ENCODE results near the gene LAIR2. TPM values are rescaled to one million over a fixed set of nuclear protein-coding genes. Genes with fewer than 3 reads are reported as not detected.
"Not testable (repeated sequence)": the region's sequence is repeated elsewhere in the genome, so short reads cannot be mapped to it uniquely, and the experiment has no call there.

Gene LAIR2
- total and polyA plus RNA-seq, 9 donors = 0.29 to 0.41 TPM; not detected in 7

GRCh38 chr19:54493056-54493455, 9.6 kb upstream of the LAIR2 start:
- H3K4me1 ChIP-seq (ENCODE audit: control insufficient read depth, insufficient read depth, low read length); H3K27me3 ChIP-seq (ENCODE audit: control insufficient read depth, insufficient read depth, low read length); H3K9me3 ChIP-seq (replicated peaks; ENCODE audit: control insufficient read depth, low read depth, low read length); H3K36me3 ChIP-seq (ENCODE audit: control insufficient read depth, insufficient read depth, low read length); H3K4me3 ChIP-seq (ENCODE audit: low read length); H3K27ac ChIP-seq (ENCODE audit: low read length); DNase-seq: not testable (repeated sequence)
- 86% methylated on average over 2 of the region's 5 CpGs for WGBS (ENCODE audit: insufficient coverage)

GRCh38 chr19:54493967-54494585, 8.6 kb upstream of the LAIR2 start:
- Histone ChIP-seq H3K27me3 (ENCODE audit: control insufficient read depth, insufficient read depth, low read length) (peaks cover 2% of the 10 kb centered on the region), H3K36me3 (ENCODE audit: control insufficient read depth, insufficient read depth, low read length) (no peaks in the 10 kb centered on the region), H3K27ac (ENCODE audit: low read length) (no peak overlapping the region), H3K4me3 (ENCODE audit: low read length) (no peak overlapping the region), H3K9me3 (replicated peaks; ENCODE audit: control insufficient read depth, low read depth, low read length) (no peaks in the 10 kb centered on the region), H3K4me1 (ENCODE audit: control insufficient read depth, insufficient read depth, low read length) (no peaks in the 10 kb centered on the region)
- DNase-seq = no peak
- WGBS (ENCODE audit: insufficient coverage) = 65% methylated on average over 3 of the region's 10 CpGs

- 74% methylated on average over 3 of the region's 5 CpGs for WGBS (ENCODE audit: insufficient coverage)
- H3K27ac ChIP-seq (ENCODE audit: low read length); H3K4me1 ChIP-seq (ENCODE audit: control insufficient read depth, insufficient read depth, low read length); H3K36me3 ChIP-seq (ENCODE audit: control insufficient read depth, insufficient read depth, low read length); H3K4me3 ChIP-seq (ENCODE audit: low read length); DNase-seq; H3K9me3 ChIP-seq (replicated peaks; ENCODE audit: control insufficient read depth, low read depth, low read length); H3K27me3 ChIP-seq (ENCODE audit: control insufficient read depth, insufficient read depth, low read length): not testable (repeated sequence)
Measured at GRCh38 chr19:54495284-54495683, 7.3 kb upstream of the LAIR2 start.

- not testable (repeated sequence) for H3K4me3 ChIP-seq (ENCODE audit: low read length); H3K9me3 ChIP-seq (replicated peaks; ENCODE audit: control insufficient read depth, low read depth, low read length); H3K27ac ChIP-seq (ENCODE audit: low read length); H3K36me3 ChIP-seq (ENCODE audit: control insufficient read depth, insufficient read depth, low read length); H3K27me3 ChIP-seq (ENCODE audit: control insufficient read depth, insufficient read depth, low read length); H3K4me1 ChIP-seq (ENCODE audit: control insufficient read depth, insufficient read depth, low read length); DNase-seq
- 92% methylated on average over 3 of the region's 15 CpGs for WGBS (ENCODE audit: insufficient coverage)
Measured at GRCh38 chr19:54497747-54498450, 4.7 kb upstream of the LAIR2 start.

- not testable (repeated sequence) for DNase-seq; H3K36me3 ChIP-seq (ENCODE audit: control insufficient read depth, insufficient read depth, low read length); H3K27ac ChIP-seq (ENCODE audit: low read length); H3K4me3 ChIP-seq (ENCODE audit: low read length); H3K4me1 ChIP-seq (ENCODE audit: control insufficient read depth, insufficient read depth, low read length); H3K9me3 ChIP-seq (replicated peaks; ENCODE audit: control insufficient read depth, low read depth, low read length); H3K27me3 ChIP-seq (ENCODE audit: control insufficient read depth, insufficient read depth, low read length)
- WGBS (ENCODE audit: insufficient coverage) = 78% methylated on average over 5 of the region's 9 CpGs
Measured at GRCh38 chr19:54498451-54498772, 4.2 kb upstream of the LAIR2 start.

GRCh38 chr19:54505542-54505941, 2.9 kb downstream of the LAIR2 start:
- H3K4me3 ChIP-seq (ENCODE audit: low read length); H3K27me3 ChIP-seq (ENCODE audit: control insufficient read depth, insufficient read depth, low read length); H3K36me3 ChIP-seq (ENCODE audit: control insufficient read depth, insufficient read depth, low read length); DNase-seq; H3K27ac ChIP-seq (ENCODE audit: low read length); H3K4me1 ChIP-seq (ENCODE audit: control insufficient read depth, insufficient read depth, low read length); H3K9me3 ChIP-seq (replicated peaks; ENCODE audit: control insufficient read depth, low read depth, low read length): not testable (repeated sequence)
- WGBS (ENCODE audit: insufficient coverage) = 69% methylated on average over 1 of the region's 4 CpGs

- Histone ChIP-seq H3K27me3 (ENCODE audit: control insufficient read depth, insufficient read depth, low read length) (no peaks in the 10 kb centered on the region), H3K4me3 (ENCODE audit: low read length) (no peak overlapping the region), H3K9me3 (replicated peaks; ENCODE audit: control insufficient read depth, low read depth, low read length) (no peaks in the 10 kb centered on the region), H3K4me1 (ENCODE audit: control insufficient read depth, insufficient read depth, low read length) (no peaks in the 10 kb centered on the region), H3K36me3 (ENCODE audit: control insufficient read depth, insufficient read depth, low read length) (no peaks in the 10 kb centered on the region), H3K27ac (ENCODE audit: low read length) (no peak overlapping the region)
- 76% methylated on average over 4 of the region's 10 CpGs for WGBS (ENCODE audit: insufficient coverage)
- no peak for DNase-seq
Measured at GRCh38 chr19:54506079-54506478, 3.4 kb downstream of the LAIR2 start.

GRCh38 chr19:54507038-54507717, 4.5 kb downstream of the LAIR2 start:
- 78% methylated on average over 5 of the region's 15 CpGs for WGBS (ENCODE audit: insufficient coverage)
- H3K36me3 ChIP-seq (ENCODE audit: control insufficient read depth, insufficient read depth, low read length); H3K27me3 ChIP-seq (ENCODE audit: control insufficient read depth, insufficient read depth, low read length); H3K27ac ChIP-seq (ENCODE audit: low read length); H3K9me3 ChIP-seq (replicated peaks; ENCODE audit: control insufficient read depth, low read depth, low read length); H3K4me3 ChIP-seq (ENCODE audit: low read length); H3K4me1 ChIP-seq (ENCODE audit: control insufficient read depth, insufficient read depth, low read length); DNase-seq: not testable (repeated sequence)

- H3K9me3 ChIP-seq (replicated peaks; ENCODE audit: control insufficient read depth, low read depth, low read length) = no peaks in the 10 kb centered on the region
- no peak for DNase-seq
- no peak overlapping the region for H3K4me3 ChIP-seq (ENCODE audit: low read length)
- 46% methylated on average over 12 of the region's 12 CpGs for whole genome bisulfite sequencing (ENCODE audit: insufficient coverage)
- no peak overlapping the region for H3K27ac ChIP-seq (ENCODE audit: low read length)
- no peaks in the 10 kb centered on the region for H3K4me1 ChIP-seq (ENCODE audit: control insufficient read depth, insufficient read depth, low read length)
- no peaks in the 10 kb centered on the region for H3K27me3 ChIP-seq (ENCODE audit: control insufficient read depth, insufficient read depth, low read length)
- no peaks in the 10 kb centered on the region for H3K36me3 ChIP-seq (ENCODE audit: control insufficient read depth, insufficient read depth, low read length)
Measured at GRCh38 chr19:54507824-54508223, 5.2 kb downstream of the LAIR2 start.

GRCh38 chr19:54508487-54508886, 5.9 kb downstream of the LAIR2 start:
- WGBS (ENCODE audit: insufficient coverage) = no CpG with 5 or more reads among the region's 3 CpGs
- H3K4me3 ChIP-seq (ENCODE audit: low read length); H3K4me1 ChIP-seq (ENCODE audit: control insufficient read depth, insufficient read depth, low read length); H3K36me3 ChIP-seq (ENCODE audit: control insufficient read depth, insufficient read depth, low read length); DNase-seq; H3K9me3 ChIP-seq (replicated peaks; ENCODE audit: control insufficient read depth, low read depth, low read length); H3K27ac ChIP-seq (ENCODE audit: low read length); H3K27me3 ChIP-seq (ENCODE audit: control insufficient read depth, insufficient read depth, low read length): not testable (repeated sequence)
